NCI-H187 treated with DMSO at 0.1 percent for 48 hours (cell line): ENCODE data around the gene P2RX5.
"Not testable (repeated sequence)": the region's sequence is repeated elsewhere in the genome, so short reads cannot be mapped to it uniquely, and the experiment has no call there.

ENCODE experiments used
- DNase-seq: peaks from one replicate; lab custom pipeline; 2025; lab: John Stamatoyannopoulos, UW

The P2RX5 gene

GRCh38 chr17:3695723-3696411, at the start of gene P2RX5:
P2RX5 (minus strand) TSS chr17:3696155; CDS start chr17:3696005, 150 bp downstream.
- DNase-seq: no peak

- no peak for DNase-seq
These were observed 49.1 kb upstream of the P2RX5 start for GRCh38 chr17:3745071-3745470.

DNA sequence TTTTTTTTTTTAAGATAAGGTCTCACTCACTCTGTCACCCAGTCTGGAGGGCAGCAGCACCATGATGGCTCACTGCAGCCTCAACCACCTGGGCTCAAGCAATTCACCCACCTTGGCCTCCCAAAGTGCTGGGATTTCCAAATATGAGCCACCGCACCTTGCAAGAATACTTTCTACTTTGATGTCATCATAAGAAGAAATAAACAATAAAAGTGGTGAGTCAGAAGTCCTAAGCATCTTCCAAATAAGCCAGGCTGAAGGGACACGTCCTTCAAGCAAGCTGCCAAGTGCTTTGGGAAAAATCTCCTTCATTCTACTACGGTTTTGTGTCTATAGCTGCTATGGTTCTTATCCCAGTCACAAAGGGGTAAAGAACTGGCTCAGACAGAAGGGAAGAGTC, 48.1 kb upstream of the P2RX5 start:
- DNase-seq: no peak

DNA sequence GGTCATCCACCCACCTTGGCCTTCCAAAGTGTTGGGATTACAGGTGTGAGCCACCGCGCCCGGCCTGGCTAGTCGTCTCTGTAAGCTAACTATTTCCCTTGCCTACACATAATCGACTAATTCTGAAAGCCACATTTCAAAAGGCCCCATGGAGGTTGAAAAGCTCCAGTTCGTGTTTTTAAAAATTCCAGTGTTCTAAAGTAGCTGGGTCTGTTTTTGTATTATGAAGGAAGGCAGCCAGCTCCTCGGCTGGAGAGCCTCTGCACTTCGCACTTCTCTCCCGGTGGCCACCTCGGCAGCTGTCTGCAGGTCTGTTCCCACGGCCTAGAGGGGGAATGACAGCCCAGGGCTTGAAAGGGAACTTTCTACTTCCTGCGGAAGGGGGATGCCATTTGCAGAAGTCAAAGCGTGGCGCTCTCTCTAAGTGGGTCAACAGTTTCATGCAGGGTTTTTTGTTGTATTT, 44.7 kb upstream of the P2RX5 start:
- no peak for DNase-seq

GRCh38 chr17:3739422-3740124, 43.6 kb upstream of the P2RX5 start:
- no peak for DNase-seq

DNA sequence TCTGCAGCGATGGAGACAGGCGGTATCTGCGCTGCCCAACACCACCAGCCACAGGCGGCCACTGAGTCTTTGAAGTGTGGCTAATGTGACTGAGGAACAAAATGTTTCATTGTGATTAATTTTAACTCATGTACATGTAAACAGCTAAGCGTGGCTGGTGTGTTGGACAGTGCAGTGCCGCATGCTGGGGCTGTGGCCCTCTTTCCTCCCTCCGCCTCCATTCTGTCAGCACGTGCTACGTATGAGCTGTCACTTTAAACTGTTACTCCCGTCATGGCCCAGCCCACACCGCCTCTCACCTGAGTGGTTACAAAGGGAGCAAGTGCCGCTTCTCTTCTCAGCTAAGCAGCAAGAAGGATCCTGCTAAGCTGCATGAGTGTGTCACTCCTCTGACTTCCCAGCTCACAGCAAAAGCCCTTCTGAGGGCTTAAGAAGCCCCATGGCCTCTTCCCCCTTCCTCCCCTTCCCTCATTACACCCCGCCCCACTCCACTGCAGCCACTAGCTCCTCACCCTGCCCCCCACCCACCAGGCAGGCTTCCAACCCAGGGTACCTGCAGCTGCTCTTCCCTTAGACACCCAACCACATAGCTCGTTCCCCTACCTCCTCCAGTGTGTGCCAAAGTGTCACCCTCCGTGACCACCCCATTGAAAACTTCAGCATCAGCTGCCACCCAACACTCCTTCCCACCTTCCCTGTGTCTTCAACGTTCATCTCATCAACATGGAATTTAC, 42.8 kb upstream of the P2RX5 start:
- no peak for DNase-seq

DNA sequence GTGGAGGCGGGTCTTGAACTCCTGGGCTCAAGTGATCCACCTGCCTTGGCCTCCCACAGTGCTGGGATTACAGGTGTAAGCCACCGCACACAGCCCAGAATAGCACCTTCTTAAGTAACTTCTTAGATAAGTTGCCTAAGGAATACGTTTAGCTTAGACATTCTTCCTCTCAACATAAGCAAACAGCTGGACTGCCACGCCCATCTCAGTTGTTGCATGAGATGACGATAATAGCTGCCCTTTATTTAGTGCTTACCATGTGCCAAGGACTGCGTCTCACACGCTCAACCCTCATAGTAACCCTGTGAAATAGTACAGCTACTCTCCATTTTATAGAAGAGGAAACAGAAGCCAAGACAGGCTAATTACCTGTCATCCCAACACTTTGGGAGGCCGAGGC, 39.6 kb upstream of the P2RX5 start:
- DNase-seq: no peak

- DNase-seq: not testable (repeated sequence)
These were observed 38.9 kb upstream of the P2RX5 start for GRCh38 chr17:3734911-3735276.

GRCh38 chr17:3732210-3732621, 36.3 kb upstream of the P2RX5 start:
- no peak for DNase-seq

DNA sequence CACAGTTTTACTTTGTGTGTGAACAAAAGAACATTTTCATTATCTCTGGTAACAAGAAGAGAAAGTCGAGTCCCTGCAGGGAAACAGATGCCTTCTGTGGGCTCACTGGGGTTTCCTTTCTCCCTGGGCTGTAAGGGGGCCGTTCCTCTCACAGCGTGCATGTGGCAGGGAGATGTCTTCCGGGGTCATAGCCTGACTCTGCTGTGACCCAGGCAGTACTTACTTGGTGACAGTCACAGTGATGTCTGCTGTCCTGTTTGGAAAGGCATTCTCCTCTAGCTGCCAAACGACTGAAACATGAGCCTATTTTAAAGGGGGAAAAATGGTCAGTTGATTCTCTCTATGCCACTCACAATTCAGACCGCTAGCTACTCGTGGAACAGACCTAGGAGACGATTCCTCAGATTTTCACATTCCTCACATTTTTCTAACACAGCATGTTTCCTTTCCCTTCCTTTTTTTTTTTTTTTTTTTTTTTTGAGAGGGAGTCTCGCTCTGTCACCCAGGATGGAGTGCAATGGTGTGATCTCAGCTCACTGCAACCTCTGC, 35.0 kb upstream of the P2RX5 start:
- DNase-seq: no peak

DNA sequence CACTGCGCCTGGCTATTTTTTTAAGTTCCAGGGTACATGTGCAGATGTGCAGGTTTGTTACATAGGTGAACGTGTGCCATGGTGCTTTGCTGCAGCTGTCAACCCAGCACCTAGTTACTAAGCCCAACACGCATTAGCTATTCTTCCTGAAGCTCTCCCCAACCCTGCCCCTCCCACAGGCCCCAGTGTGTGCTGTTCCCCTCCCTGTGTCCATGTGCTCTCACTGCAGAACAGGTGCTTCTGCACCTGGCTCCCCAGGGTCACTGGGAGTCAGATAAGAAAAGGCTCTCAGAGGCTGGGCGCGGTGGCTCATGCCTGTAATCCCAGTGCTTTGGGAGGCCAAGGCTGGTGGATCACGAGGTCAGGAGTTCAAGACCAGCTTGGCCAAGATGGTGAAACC, 33.9 kb upstream of the P2RX5 start:
- no peak for DNase-seq

DNA sequence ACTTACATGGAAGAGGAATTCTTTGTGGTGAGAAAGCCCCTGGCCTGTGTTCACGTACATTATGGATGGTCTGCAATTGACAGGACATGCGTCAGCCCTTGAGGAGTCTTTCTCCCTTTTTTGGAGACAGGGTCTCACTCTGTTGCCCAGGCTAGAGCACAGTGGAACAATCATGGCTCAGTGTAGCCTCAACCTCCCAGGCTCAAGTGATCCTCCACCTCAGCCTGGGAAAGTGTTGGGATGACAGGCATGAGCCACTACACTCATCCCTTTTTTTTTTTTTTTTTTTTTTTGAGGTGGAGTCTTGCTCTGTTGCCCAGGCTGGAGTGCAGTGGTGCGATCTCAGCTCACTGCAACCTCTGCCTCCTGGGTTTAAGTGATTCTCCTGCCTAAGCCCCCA, 32.1 kb upstream of the P2RX5 start:
- DNase-seq: not testable (repeated sequence)

- no peak for DNase-seq
These were observed 31.1 kb upstream of the P2RX5 start for GRCh38 chr17:3727041-3727440.

DNA sequence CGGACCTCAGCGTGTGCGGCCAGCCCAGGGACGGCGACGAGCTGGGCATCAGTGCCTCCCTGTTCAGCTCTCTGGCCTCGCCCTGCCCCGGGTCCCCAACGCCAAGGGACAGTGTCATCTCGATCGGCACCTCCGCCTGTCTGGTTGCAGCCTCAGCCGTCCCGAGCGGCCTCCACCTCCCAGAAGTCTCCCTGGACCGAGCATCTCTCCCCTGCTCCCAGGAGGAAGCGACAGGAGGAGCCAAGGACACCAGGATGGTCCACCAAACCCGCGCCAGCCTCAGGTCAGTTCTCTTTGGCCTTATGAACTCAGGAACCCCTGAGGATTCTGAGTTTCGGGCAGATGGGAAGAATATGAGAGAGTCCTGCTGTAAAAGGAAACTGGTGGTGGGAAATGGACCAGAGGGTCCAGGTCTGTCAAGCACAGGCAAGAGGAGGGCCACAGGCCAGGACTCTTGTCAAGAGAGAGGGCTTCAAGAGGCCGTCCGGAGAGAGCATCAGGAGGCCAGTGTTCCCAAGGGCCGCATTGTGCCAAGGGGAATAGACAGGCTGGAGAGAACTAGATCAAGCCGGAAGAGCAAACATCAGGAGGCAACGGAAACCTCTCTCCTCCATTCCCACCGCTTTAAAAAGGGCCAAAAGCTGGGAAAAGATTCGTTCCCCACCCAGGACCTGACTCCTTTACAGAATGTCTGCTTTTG, 28.6 kb upstream of the P2RX5 start:
- no peak for DNase-seq

- DNase-seq: peak; percentile 11
These were observed 27.8 kb upstream of the P2RX5 start, which contains the start of gene HASPIN for GRCh38 chr17:3723556-3724377. HASPIN (plus strand) TSS chr17:3723903; CDS start chr17:3723936, 33 bp downstream.

DNA sequence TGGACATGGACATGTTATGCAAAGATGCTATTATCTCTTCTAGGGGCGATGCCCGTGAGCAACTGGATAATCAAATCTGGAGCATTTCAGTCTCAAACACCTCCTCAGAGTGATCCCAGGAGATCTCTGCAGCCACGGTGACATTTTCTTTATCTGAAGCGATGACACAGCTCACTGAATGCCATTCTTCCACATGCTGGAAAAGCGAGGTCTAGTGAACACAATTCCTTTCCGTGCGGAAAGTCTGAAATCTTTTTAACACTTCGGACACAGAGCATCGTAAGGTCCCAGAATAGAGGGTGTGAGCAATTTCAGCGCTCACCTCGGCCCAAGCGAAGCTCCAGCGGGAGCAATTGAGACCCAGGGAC, 27.2 kb upstream of the P2RX5 start:
- DNase-seq: no peak

DNA sequence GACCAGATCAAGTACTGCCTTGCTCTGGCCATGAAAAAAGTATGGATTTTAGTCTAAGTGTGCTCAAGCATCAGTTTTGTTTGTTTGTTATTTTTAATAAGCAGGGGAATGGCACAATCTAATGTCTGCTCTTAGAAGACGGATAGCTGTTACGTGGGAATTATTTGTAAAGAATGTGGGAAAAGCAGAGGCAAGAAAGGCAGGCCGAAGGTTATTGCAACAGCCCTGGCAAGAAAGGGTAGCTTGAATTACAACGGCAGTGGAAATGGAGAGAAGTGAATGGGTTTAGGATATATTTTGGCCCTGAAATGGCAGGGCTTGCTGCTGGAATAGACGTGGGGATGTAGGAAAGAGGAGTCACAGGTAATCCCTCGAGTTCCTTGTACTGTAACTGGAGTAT, 26.8 kb upstream of the P2RX5 start:
- no peak for DNase-seq

DNA sequence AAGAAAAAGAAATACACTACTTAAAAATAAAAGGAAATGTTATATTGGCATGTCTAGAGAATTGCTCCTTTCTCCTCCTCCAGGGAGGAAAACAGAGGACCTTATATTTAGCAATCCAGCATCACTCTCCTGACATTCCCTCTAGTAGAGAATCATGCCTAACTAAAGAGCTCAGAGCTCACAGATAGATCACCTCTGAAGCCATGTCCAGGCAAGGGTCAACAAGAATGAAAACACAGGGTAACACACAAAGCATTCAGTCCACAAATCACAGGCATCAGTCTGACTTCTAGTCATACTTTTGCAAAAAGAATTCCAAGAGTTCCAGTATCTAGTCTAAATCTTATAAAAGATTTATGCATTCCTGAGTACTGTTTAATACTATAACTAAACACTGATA, 23.3 kb upstream of the P2RX5 start:
- no peak for DNase-seq

DNA sequence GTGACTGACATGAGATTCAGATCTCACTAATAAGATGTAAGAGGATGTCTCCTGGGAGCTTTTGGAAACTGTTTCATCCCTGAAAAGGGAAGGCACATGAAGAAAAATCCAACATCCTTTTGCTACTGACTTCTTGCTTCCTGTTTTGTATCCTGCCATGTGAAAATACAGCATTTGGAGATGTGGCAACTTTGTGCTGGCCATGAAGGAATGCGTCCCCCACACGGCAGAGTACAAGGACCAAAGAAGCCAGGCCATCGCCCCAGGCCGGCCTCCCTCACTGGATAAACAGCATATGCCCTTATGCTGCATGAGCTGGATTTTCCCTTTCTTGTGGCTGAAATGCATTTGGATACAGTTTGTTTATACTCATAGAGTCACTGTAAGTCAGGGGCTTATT, 22.2 kb upstream of the P2RX5 start:
- no peak for DNase-seq

DNA sequence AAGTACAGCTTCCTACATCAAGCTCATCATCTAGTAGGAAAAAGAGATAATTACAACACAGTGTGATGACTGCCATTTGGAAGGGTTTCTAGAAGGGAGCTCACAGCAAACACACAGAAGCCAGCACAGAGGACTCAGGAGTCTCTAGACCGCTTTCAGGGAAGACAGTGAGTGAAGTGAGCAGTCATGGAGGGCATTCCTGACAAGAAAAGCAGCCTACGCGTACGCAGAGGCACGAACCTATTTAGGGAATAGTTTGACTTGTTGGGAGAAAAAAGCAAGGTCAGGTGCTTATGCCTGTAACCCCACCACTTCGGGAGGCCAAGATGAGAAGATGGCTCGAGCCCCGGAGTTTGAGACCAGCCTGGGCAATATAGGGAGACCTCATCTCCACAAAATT, 19.3 kb upstream of the P2RX5 start:
- no peak for DNase-seq

DNA sequence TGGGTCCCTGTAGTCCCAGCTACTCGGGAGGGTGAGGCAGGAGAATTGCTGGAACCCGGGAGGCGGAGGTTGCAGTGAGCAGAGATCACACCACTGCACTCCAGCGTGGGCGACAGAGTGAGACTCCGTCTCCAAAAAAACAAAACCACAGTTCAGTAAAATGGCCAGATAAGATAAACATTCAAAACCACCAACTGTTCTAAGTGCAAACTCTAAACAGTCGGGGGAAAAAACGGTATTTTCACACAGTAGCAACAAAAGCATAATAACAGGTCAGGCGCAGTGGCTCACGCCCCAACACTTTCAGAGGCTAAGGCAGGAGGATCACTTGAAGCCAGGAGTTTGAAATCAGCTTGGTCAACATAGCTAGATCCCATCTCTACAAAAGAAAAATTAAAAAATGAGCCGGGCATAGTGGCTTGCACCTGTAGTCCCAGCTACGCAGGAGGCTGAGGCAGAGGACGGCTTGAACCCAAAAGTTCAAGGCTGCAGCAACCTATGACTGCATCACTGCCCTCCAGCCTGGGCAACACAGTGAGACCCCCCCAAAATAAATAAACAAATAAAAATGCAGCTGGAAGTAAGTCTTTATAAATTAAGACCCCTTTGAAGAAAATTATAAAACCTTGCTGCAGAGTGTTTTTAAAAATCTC, 17.0 kb upstream of the P2RX5 start:
- no peak for DNase-seq
